Stimulated activated CD8-positive, alpha-beta memory T cell treated with anti-CD3 and anti-CD28 coated beads, Interleukin-15, amount 100 ng/mL, for 1 hour (primary cell): ENCODE results near the gene TRERF1.
"Not testable (repeated sequence)": the region's sequence is repeated elsewhere in the genome, so short reads cannot be mapped to it uniquely, and the experiment has no call there.

Source experiments
- DNase-seq: peaks from one replicate; pipeline ENCODE4 v3.0.0-alpha.2; 2020; ENCODE audit warnings: low read depth

TRERF1 gene

GRCh38 chr6:42335896-42336295, 115.8 kb downstream of the TRERF1 start:
- DNase-seq = no peak

DNA sequence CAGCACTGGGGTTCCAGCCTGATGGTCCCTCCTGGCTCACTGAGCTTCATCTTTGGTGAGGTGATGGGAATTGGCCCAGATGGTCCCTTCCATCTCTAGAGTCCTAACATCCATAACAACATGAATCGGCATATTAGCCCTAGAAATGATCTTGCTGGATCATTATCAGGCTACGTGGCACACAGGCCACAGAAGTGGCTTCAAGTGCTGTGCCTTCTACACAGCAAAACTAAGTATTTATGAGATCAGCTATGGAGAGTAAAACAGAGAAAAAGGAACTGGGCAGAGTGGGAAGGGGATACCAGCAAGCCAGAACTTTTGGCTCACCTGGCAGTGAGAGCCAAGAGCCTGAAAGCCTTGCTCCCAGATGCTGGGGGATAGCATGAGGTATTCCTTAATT, 116.9 kb downstream of the TRERF1 start:
- DNase-seq = no peak

- no peak for DNase-seq
Observed at GRCh38 chr6:42333612-42334011, 118.1 kb downstream of the TRERF1 start.

DNA sequence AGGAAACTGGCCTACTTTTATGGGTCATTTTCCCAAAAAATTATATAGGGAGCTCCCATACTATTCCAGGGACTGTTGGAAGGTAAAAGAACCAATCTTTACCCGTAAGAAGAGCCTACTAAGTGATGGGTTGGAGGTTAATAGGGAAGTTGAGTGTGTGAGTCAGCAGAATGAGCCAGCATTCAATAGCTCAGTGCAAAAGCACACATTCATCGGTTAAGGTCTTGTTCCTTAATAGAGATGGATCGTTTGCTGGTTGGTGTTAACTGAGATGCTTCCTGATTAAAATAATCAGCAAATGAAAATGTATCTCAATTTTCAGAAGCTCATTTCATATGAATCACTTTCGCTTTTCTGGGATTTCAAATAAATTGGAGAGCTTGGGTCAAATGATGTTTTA, 118.8 kb downstream of the TRERF1 start:
- no peak for DNase-seq

- no peak for DNase-seq
Observed at GRCh38 chr6:42331019-42331418, 120.7 kb downstream of the TRERF1 start.

- DNase-seq = no peak
Observed at GRCh38 chr6:42326248-42326647, 125.5 kb downstream of the TRERF1 start.

- not testable (repeated sequence) for DNase-seq
Observed at GRCh38 chr6:42324656-42325324, 126.9 kb downstream of the TRERF1 start.

- no peak for DNase-seq
Observed at GRCh38 chr6:42322676-42323075, 129.1 kb downstream of the TRERF1 start.

GRCh38 chr6:42321976-42322375, 129.8 kb downstream of the TRERF1 start:
- DNase-seq = no peak

- DNase-seq = no peak
Observed at GRCh38 chr6:42320762-42321161, 131.0 kb downstream of the TRERF1 start.

DNA sequence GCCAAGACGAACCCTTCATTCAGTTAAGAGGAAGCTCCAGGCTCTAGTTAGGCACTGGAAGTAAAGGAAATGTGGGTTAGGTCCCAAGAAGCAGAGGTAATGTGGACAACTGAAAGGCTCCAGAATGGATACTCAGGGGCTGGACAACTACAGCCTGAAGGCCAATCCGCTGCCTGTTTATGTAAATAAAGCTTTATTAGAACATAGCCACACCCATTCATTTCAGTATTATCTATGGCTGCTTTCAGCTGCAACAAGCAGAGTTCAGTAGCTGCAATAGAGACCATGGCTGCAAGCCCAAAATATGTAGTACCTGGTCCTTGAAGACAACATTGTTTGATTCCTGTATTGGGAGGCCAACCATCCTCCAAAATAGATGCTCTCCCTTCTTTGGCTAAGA, 133.2 kb downstream of the TRERF1 start:
- no peak for DNase-seq

DNA sequence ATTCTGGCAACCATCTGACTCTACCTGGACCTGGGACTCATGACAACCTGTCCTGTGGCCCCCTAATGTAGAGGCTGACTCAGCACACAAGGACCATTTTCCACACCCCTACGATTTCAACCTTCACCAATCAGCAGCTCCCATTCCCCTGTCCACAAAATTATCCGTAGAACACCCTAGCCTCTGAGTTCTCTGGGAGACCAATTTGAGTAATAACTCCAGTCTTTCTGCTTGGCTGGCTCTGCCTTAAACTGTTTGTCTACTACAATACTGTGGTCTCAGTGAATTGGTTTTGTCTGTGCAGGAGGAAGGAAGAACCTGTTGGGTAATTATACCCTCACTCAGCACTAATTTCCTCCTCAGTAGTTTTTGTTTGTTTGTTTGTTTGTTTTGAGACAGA, 134.7 kb downstream of the TRERF1 start:
- DNase-seq = no peak

GRCh38 chr6:42315991-42316970, 135.4 kb downstream of the TRERF1 start:
- DNase-seq = no peak

GRCh38 chr6:42315259-42315990, 136.3 kb downstream of the TRERF1 start:
- DNase-seq = no peak

GRCh38 chr6:42314571-42315258, 137.0 kb downstream of the TRERF1 start:
- DNase-seq = no peak

- DNase-seq = no peak
Observed at GRCh38 chr6:42313941-42314570, 137.7 kb downstream of the TRERF1 start.

- no peak for DNase-seq
Observed at GRCh38 chr6:42313038-42313437, 138.7 kb downstream of the TRERF1 start.

DNA sequence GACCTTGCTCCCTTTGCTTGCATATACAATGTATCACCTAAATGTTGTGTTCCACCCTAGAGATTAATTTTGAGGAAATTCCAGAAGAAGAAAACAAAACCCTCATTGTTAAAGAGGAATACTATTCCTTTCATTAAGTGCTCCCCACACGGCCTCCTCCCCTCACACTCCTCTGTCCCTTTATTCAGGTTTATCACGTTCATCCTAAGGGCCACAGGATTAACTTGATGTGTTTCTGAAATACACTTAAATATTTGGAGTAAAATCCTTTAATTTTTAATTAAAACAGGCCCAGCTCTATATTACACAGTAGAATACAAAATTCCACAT, 144.6 kb downstream of the TRERF1 start:
- no peak for DNase-seq

DNA sequence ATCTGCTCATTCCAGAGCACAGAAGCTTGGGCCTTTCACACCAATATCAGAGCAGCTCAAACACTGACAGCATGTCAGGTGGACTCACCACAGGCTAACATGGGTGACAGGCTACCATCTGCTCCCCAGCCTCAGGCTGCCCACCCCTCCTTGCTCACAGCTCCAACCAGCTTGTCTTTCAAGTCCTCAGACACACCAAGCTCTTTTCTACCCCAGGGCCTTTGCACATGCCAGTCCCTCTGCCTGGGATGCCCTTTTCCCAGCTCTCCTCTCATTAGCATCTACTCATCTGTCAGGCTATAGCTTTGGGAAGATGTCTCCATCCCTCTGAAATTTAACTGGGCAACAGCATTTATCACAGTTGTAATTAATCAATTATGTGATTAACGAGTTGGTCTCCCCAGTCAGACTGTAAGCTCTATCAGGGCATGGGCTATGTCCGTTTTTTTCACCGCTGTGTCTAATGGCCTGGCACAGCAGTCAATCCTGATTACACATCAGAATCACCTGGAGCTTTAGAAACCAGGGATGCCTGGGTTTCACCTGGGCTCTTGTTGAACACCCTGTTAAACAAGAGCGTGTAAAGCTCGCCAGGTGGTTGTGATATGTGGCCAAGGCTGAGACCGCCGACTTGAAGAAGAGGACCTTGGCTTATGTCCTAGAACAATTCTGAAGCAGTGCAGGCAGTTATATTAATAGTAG, 145.1 kb downstream of the TRERF1 start:
- DNase-seq = no peak

- DNase-seq = no peak
Observed at GRCh38 chr6:42304053-42304712, 147.5 kb downstream of the TRERF1 start.
